ENCODE data around the gene ERVMER34-1. TPM values are rescaled to one million over a fixed set of nuclear protein-coding genes. Genes with fewer than 3 reads are reported as not detected.
A peak's percentile ranks its signal among the peaks of the same experiment; 100 is the strongest.

The ERVMER34-1 gene
- total RNA-seq, 1 donor = under 0.01 TPM

DNA sequence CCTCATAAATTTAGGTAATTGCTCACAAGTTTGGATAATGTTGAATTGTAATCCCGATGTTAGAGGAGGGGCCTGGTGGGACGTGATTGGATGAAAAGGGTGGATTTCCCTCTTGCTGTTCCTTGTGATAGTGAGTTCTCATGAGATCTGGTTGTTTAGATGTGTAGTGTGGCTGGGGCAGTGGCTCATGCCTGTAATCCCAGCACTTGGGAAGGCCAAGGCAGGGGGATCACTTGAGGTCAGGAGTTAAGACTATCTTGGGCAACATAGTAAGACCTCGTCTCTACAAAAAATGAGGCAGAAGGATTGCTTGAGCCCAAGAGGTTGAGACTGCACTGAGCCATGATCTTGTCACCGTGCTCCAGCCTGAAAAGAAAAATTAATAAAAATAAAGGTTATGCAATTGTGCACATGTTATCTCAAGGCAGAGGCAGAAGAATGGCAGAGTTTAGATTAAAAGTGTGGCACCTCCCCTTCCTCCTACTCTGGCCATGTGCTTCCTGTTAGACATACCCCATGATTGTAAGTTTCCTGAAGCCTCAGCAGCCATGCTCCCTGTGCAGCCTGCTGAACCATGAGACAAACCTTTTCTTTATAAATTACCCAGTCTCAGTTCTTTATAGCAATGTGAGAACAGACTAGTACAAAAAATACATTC, 36.5 kb downstream of the ERVMER34-1 start:
- H3K4me3 ChIP-seq (ENCODE audit: low read depth, low read length) = no peak overlapping the region
- DNase-seq (ENCODE audit: low read depth) = peak; percentile 9
- TF ChIP-seq, protein P1, sequence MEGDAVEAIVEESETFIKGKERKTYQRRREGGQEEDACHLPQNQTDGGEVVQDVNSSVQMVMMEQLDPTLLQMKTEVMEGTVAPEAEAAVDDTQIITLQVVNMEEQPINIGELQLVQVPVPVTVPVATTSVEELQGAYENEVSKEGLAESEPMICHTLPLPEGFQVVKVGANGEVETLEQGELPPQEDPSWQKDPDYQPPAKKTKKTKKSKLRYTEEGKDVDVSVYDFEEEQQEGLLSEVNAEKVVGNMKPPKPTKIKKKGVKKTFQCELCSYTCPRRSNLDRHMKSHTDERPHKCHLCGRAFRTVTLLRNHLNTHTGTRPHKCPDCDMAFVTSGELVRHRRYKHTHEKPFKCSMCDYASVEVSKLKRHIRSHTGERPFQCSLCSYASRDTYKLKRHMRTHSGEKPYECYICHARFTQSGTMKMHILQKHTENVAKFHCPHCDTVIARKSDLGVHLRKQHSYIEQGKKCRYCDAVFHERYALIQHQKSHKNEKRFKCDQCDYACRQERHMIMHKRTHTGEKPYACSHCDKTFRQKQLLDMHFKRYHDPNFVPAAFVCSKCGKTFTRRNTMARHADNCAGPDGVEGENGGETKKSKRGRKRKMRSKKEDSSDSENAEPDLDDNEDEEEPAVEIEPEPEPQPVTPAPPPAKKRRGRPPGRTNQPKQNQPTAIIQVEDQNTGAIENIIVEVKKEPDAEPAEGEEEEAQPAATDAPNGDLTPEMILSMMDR (IDR thresholded peaks at IDR 0.05; ENCODE audit: insufficient read depth, low read length) = no peak

DNA sequence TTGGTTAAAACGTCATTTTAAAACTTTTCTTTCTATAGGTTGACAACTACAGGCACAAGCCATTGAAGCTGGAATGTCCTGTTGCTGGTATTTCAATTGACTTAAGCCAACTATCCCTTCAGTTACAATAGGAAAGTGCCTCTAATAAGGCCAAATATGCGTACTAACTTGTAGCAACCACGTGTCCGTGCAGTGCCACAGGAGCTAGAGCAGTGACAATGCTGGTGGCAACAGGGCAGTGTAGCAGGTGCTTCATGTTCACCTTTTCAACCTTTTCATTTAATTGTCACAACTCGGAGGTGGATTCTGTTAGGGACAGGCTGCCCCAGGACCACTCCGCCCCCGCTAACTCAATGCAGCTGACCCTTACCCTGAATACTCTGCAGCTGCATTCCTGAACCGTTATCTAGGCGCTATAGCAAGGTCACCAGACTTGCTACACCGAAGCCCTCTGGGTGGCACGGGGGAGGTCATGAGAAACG, 37.7 kb downstream of the ERVMER34-1 start:
- TF ChIP-seq, protein P1 (IDR thresholded peaks at IDR 0.05; ENCODE audit: insufficient read depth, low read length) = no peak
- H3K4me3 ChIP-seq (ENCODE audit: low read depth, low read length) = peak overlapping the region; percentile 90
- no peak for DNase-seq (ENCODE audit: low read depth)

GRCh38 chr4:52712251-52713130, 38.7 kb downstream of the ERVMER34-1 start:
- TF ChIP-seq, protein P1 (IDR thresholded peaks at IDR 0.05; ENCODE audit: insufficient read depth, low read length) = no peak
- peak; percentile 90 for DNase-seq (ENCODE audit: low read depth)
- peak overlapping the region; percentile 90 for H3K4me3 ChIP-seq (ENCODE audit: low read depth, low read length)

DNA sequence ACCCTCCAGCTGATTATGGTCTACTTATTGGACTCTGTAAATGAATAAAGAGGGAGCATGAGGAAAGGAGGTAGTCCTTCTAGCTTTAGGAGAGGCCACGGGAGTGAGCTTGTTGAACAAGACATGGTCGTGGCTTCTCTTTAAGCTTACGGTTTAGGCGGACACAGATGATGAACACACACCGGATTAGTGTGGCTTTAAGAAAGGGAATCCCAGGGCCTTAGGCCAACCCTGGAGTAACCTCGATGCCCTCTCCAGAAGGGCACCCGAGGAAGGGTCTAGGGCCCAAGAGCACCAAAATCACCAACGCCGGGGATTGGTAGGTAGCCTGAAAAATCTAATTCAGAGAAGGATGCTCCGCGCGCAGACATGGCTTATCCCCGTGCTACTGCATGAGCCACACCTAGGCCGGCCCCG, 39.4 kb downstream of the ERVMER34-1 start:
- TF ChIP-seq, protein P1 (IDR thresholded peaks at IDR 0.05; ENCODE audit: insufficient read depth, low read length) = no peak
- no peak for DNase-seq (ENCODE audit: low read depth)
- H3K4me3 ChIP-seq (ENCODE audit: low read depth, low read length) = peak overlapping the region; percentile 58

GRCh38 chr4:52711272-52711671, 40.0 kb downstream of the ERVMER34-1 start:
- DNase-seq (ENCODE audit: low read depth) = no peak
- no peak overlapping the region for H3K4me3 ChIP-seq (ENCODE audit: low read depth, low read length)
- TF ChIP-seq, protein P1 (IDR thresholded peaks at IDR 0.05; ENCODE audit: insufficient read depth, low read length) = no peak

DNA sequence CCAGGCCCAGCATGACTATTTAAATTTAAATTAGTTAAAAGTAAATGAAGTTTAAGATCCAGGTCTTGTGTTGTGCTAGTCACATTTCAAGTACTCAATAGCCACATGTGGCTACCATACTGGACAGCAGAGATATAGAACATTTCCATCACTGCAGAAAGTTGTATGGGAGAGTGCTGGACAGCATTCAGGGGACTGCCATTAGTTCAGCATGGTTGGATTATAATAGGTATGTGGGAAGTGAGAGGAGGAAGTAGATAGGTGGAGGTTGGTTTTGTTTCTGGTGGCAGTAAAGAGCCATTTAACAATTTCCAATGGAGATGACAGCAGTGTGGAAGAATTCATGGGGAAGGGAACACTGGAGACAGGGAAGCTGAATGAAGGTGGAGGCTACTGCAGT, 42.1 kb downstream of the ERVMER34-1 start:
- DNase-seq (ENCODE audit: low read depth) = no peak
- TF ChIP-seq, protein P1 (IDR thresholded peaks at IDR 0.05; ENCODE audit: insufficient read depth, low read length) = no peak
- H3K4me3 ChIP-seq (ENCODE audit: low read depth, low read length) = no peak overlapping the region
